Right cardiac atrium (tissue), 5 donors: ENCODE measurements around the gene SH3BP4. TPM values are rescaled to one million over a fixed set of nuclear protein-coding genes. Genes with fewer than 3 reads are reported as not detected.
"Not testable (repeated sequence)": the region's sequence is repeated elsewhere in the genome, so short reads cannot be mapped to it uniquely, and the experiment has no call there.

ENCODE experiments used
- ATAC-seq, 2 donors: fragments of 200-7000 bp; cut with Tn5 transposase; one replicate each; pipeline versions ENCODE4 v1.8.0 to v1.9.1; 2020; ENCODE audit warnings: moderate library complexity in 2 of 2, mild to moderate bottlenecking in 1 of 2
- DNase-seq, 3 donors: peaks; one replicate each; pipeline ENCODE4 v3.0.0-alpha.2; 2020
- H3K27ac ChIP-seq: one replicate; pipeline ENCODE4 v1.5.1; 2013; ENCODE audit warnings: mild to moderate bottlenecking, low read length, control low read depth, moderate library complexity
- H3K27me3 ChIP-seq: one replicate; pipeline ENCODE4 v1.6.1; 2013; ENCODE audit not compliant: control insufficient read depth, insufficient read depth
- H3K4me1 ChIP-seq: one replicate; pipeline ENCODE4 v1.6.1; 2013; ENCODE audit warnings: low read length; ENCODE audit not compliant: control insufficient read depth, insufficient read depth
- H3K4me3 ChIP-seq: one replicate; pipeline ENCODE4 v1.5.1; 2013; ENCODE audit warnings: low read length, control low read depth
- H3K9me3 ChIP-seq: one replicate; pipeline ENCODE4 v1.6.1; 2013; ENCODE audit warnings: low read length; ENCODE audit not compliant: control insufficient read depth
- WGBS: extraction: QIAGEN DNeasy Blood & Tissue Kit; methylation state at CpG from one replicate; pipeline ENCODE4 v1.1.7; 2013; 5-methylcytosine and 5-hydroxymethylcytosine counted together
- intact Hi-C, 4 donors: fragments of 100-400 bp; cut with DNase I; formaldehyde crosslinking; loops; one replicate each; pipeline versions ENCODE4 v1.11.0 to v1.14.0; 2022 to 2023
- polyA plus RNA-seq: library from polyadenylated mRNA; stranded (reverse); fragments of 200-250 nt; gene quantifications from one replicate; pipeline ENCODE4 v1.2.3, GENCODE V29; 2013
- total RNA-seq, 4 donors: library from RNA; stranded (reverse); fragmentation: NEBNext Ultra II Directional; extraction: Animal tissue kit (Norgen Biotek cat#: 25700); gene quantifications; one replicate each; pipeline ENCODE4 v1.2.1, GENCODE V29; 2021
- donor health status: healthy with polysubstance abuse.
- donor health status: DM: no; HTN: yes; CAD: no.
- donor health status: DM: no; HTN: no; CAD: no.
- donor health status: DM: no; HTN: yes; CAD: no; lungs with severe emphysema.
- donor health status: DM: yes; HTN: yes; CAD: no.

The SH3BP4 gene
- total and polyA plus RNA-seq, 5 donors, result 12.3 to 32.0 (median 19.9) TPM

GRCh38 chr2:235054475-235054874 lies 102.7 kb downstream of the SH3BP4 start:
- Histone ChIP-seq H3K9me3 (no peaks in the 10 kb centered on the region), H3K27me3 (no peaks in the 10 kb centered on the region), H3K27ac (no peak overlapping the region), H3K4me1 (peaks cover 8% of the 10 kb centered on the region), H3K4me3 (no peak overlapping the region)
- DNase-seq (no peak), ATAC-seq (no peak)
- intact Hi-C loops, result loop anchor here in 1 of 4 donors (10.0 kb wide), 1 partner anchor 100 kb away; the partner anchor contains the start of gene SH3BP4
- 80% methylated on average over 5 of the region's 5 CpGs for WGBS

- Histone ChIP-seq H3K9me3 (no peaks in the 10 kb centered on the region), H3K4me1 (peaks cover 8% of the 10 kb centered on the region), H3K27me3 (no peaks in the 10 kb centered on the region), H3K27ac (no peak overlapping the region), H3K4me3 (no peak overlapping the region)
- intact Hi-C loops, result loop anchor here in 1 of 4 donors (10.0 kb wide), 1 partner anchor 100 kb away; the partner anchor contains the start of gene SH3BP4
- DNase-seq (no peak), ATAC-seq (no peak)
- 73% methylated on average over 7 of the region's 7 CpGs for WGBS
Observed at GRCh38 chr2:235054919-235055318, 103.1 kb downstream of the SH3BP4 start.

GRCh38 chr2:235055891-235056516 lies 104.2 kb downstream of the SH3BP4 start:
- peaks cover 8% of the 10 kb centered on the region for H3K4me1 ChIP-seq
- ATAC-seq, result no peak
- DNase-seq, result no peak
- H3K27me3 ChIP-seq, result no peaks in the 10 kb centered on the region
- WGBS, result 82% methylated on average over 12 of the region's 12 CpGs
- no peak overlapping the region for H3K27ac ChIP-seq
- H3K4me3 ChIP-seq, result no peak overlapping the region
- intact Hi-C loops, result loop anchor here in 1 of 4 donors (10.0 kb wide), 1 partner anchor 101 kb away; the partner anchor contains the start of gene SH3BP4
- no peaks in the 10 kb centered on the region for H3K9me3 ChIP-seq

GRCh38 chr2:235056768-235057167 lies 105.0 kb downstream of the SH3BP4 start:
- Histone ChIP-seq H3K27me3 (no peaks in the 10 kb centered on the region), H3K9me3 (no peaks in the 10 kb centered on the region), H3K4me1 (peaks cover 2% of the 10 kb centered on the region), H3K4me3 (no peak overlapping the region), H3K27ac (no peak overlapping the region)
- DNase-seq, result no peak
- WGBS, result 95% methylated on average over 6 of the region's 6 CpGs
- ATAC-seq, result no peak
- intact Hi-C loops, result loop anchor here in 1 of 4 donors (10.0 kb wide), 1 partner anchor 102 kb away; the partner anchor contains the start of gene SH3BP4

GRCh38 chr2:235057616-235058015 lies 105.8 kb downstream of the SH3BP4 start:
- not testable (repeated sequence) for H3K4me1 ChIP-seq, H3K27ac ChIP-seq, H3K27me3 ChIP-seq, H3K4me3 ChIP-seq, H3K9me3 ChIP-seq, ATAC-seq, DNase-seq
- intact Hi-C loops, result loop anchor here in 1 of 4 donors (10.0 kb wide), 1 partner anchor 103 kb away; the partner anchor contains the start of gene SH3BP4
- WGBS, result 96% methylated on average over 2 of the region's 3 CpGs

GRCh38 chr2:235059161-235059560 lies 107.3 kb downstream of the SH3BP4 start:
- no peaks in the 10 kb centered on the region for H3K4me1 ChIP-seq
- no peaks in the 10 kb centered on the region for H3K27me3 ChIP-seq
- ATAC-seq, result no peak
- DNase-seq, result no peak
- WGBS, result 94% methylated on average over 1 of the region's 1 CpG
- no peak overlapping the region for H3K4me3 ChIP-seq
- H3K27ac ChIP-seq, result no peak overlapping the region
- H3K9me3 ChIP-seq, result no peaks in the 10 kb centered on the region
- intact Hi-C loops, result loop anchor here in 1 of 4 donors (10.0 kb wide), 1 partner anchor 104 kb away; the partner anchor contains the start of gene SH3BP4

GRCh38 chr2:235061656-235062055 lies 109.8 kb downstream of the SH3BP4 start:
- Histone ChIP-seq H3K4me3 (no peak overlapping the region), H3K4me1 (no peaks in the 10 kb centered on the region), H3K27me3 (no peaks in the 10 kb centered on the region), H3K9me3 (no peaks in the 10 kb centered on the region), H3K27ac (no peak overlapping the region)
- intact Hi-C loops, result no loop called here
- WGBS, result 94% methylated on average over 10 of the region's 10 CpGs
- ATAC-seq, result no peak
- DNase-seq, result no peak

- Histone ChIP-seq H3K4me3 (no peak overlapping the region), H3K27ac (peak overlapping the region; percentile 90), H3K9me3 (no peaks in the 10 kb centered on the region), H3K27me3 (no peaks in the 10 kb centered on the region), H3K4me1 (no peaks in the 10 kb centered on the region)
- DNase-seq (peak; percentile 52 to 74 (median 71)), ATAC-seq (peak; percentile 89 to 93)
- intact Hi-C loops, result no loop called here
- WGBS, result 37% methylated on average over 17 of the region's 17 CpGs
Observed at GRCh38 chr2:235063471-235063961, 111.7 kb downstream of the SH3BP4 start.

- Histone ChIP-seq H3K27me3 (no peaks in the 10 kb centered on the region), H3K9me3 (no peaks in the 10 kb centered on the region), H3K4me3 (no peak overlapping the region), H3K27ac (no peak overlapping the region), H3K4me1 (no peaks in the 10 kb centered on the region)
- 80% methylated on average over 7 of the region's 7 CpGs for WGBS
- no peak for DNase-seq
- intact Hi-C loops, result no loop called here
- ATAC-seq, result no peak
Observed at GRCh38 chr2:235064976-235065375, 113.2 kb downstream of the SH3BP4 start.

- no peaks in the 10 kb centered on the region for H3K27me3 ChIP-seq
- intact Hi-C loops, result no loop called here
- H3K4me3 ChIP-seq, result no peak overlapping the region
- WGBS, result 50% methylated on average over 4 of the region's 4 CpGs
- no peaks in the 10 kb centered on the region for H3K4me1 ChIP-seq
- DNase-seq (no peak), ATAC-seq (no peak)
- no peaks in the 10 kb centered on the region for H3K9me3 ChIP-seq
- no peak overlapping the region for H3K27ac ChIP-seq
Observed at GRCh38 chr2:235066490-235066889, 114.7 kb downstream of the SH3BP4 start.

- Histone ChIP-seq H3K4me1 (no peaks in the 10 kb centered on the region), H3K27ac (no peak overlapping the region), H3K9me3 (no peaks in the 10 kb centered on the region), H3K4me3 (no peak overlapping the region), H3K27me3 (no peaks in the 10 kb centered on the region)
- ATAC-seq, result no peak
- intact Hi-C loops, result no loop called here
- DNase-seq, result no peak
- WGBS, result 52% methylated on average over 4 of the region's 4 CpGs
Observed at GRCh38 chr2:235066895-235067294, 115.1 kb downstream of the SH3BP4 start.
